COLO829 (cell line): Measurements from ENCODE around the gene DPYSL5.

Experiments
- DNase-seq: peaks from one replicate; pipeline ENCODE4 v3.0.0; 2012; ENCODE audit warnings: low spot score

DPYSL5 gene

GRCh38 chr2:26933431-26934334 lies 85.8 kb downstream of the DPYSL5 start:
- DNase-seq = no peak

- no peak for DNase-seq
Observed at GRCh38 chr2:26934335-26934724, 86.4 kb downstream of the DPYSL5 start.

DNA sequence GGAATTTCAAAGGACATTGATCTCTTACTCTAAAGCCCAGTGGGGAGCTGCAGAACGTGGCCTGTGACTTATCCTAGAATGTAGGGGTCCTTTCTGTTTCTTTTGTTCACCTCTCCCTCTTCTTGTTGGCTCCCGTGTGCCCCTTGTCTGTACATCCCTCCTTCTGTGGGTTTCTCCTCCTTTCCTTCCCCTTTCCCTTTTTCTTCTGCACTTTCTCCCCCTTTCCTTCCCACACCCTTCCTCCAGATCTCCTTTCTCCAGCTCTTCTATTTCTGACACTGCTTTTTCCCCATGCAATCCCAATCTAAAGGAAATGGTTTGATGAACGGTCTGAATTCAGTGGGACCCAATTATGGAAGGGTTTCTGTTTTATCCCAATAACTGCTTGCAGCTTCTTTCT lies 87.1 kb downstream of the DPYSL5 start:
- no peak for DNase-seq

- DNase-seq = no peak
Observed at GRCh38 chr2:26936855-26937254, 88.9 kb downstream of the DPYSL5 start.

DNA sequence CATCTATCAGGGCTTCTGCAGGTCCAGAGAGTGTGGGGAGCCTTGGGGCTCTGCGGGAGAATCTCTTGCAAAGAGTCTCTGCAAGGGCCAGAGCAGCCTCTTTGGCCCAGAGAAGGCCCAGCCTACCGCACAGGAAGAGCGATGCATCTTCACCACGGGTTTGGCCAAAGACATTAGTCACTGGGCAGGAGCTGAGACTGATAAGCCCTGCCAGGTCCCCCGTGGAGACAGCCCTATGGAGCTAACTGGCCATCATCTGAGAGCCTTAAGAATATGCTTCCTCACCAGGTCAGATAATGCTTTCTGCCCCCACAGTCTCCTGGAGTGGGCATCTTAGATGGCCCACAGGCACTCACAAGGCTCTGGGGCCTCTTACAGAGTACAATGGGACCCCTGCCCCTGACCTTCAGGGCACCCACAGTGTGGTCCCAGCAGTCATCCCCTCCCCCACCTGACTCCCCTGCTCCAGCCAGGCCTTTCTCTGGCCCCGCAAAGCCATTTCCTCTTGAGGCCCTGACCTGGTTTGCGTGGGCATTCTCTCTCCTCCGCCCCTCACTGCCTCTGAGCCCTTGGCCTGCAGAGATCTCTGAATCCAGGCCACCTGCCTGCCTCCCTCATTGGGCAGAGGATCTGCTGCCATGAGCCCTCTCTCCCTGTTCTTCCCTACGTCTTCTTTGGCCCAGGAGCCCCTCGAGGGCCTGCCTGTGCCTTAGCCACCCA lies 90.6 kb downstream of the DPYSL5 start:
- DNase-seq = no peak

DNA sequence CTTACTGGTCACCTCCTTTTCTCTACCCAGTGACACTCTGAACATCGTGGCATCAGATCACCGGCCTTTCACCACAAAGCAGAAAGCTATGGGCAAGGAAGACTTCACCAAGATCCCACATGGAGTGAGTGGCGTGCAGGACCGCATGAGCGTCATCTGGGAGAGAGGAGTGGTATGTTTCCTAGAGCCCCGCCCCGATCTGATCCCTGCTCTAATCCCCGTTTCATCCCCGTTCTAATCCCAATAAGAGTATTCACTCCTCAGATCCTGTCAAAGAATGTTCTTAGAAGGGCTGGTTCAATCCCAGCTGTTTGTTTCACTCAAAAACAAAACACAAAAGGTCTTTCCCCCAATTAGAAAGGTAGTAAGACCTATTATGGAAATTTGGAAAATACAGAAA lies 92.1 kb downstream of the DPYSL5 start:
- DNase-seq = no peak

- DNase-seq = peak; percentile 83
Observed at GRCh38 chr2:26941486-26941885, 93.6 kb downstream of the DPYSL5 start.

DNA sequence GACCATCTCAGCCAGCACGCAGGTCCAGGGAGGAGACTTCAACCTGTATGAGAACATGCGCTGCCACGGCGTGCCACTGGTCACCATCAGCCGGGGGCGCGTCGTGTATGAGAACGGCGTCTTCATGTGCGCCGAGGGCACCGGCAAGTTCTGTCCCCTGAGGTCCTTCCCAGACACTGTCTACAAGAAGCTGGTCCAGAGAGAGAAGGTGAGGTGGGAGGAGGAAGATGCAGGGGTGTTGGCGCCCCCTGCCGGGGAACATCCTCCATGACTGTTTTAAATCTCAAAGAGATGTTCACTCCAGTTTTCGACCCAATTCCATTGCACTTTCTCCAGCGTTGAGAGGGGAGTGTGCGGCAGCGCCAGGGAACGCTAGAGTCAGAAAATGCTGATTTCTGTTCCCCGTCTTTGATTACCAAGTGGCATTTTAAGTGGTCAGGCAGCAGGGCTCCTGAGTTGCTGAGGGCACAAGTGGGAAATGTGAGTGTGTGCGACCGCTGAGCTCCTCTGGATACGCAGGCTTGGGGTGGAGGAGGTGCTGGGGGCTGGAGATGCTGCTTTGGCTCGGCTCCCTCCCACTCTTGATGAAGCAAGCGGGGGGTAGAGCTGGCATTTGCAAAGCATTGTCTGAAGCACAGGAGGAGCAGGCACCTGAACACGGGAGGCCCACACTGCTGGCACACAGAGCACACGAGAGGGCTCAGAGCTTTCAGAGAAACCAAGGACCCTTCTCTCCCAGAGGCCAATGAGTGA lies 94.8 kb downstream of the DPYSL5 start:
- peak; percentile 78 for DNase-seq

DNA sequence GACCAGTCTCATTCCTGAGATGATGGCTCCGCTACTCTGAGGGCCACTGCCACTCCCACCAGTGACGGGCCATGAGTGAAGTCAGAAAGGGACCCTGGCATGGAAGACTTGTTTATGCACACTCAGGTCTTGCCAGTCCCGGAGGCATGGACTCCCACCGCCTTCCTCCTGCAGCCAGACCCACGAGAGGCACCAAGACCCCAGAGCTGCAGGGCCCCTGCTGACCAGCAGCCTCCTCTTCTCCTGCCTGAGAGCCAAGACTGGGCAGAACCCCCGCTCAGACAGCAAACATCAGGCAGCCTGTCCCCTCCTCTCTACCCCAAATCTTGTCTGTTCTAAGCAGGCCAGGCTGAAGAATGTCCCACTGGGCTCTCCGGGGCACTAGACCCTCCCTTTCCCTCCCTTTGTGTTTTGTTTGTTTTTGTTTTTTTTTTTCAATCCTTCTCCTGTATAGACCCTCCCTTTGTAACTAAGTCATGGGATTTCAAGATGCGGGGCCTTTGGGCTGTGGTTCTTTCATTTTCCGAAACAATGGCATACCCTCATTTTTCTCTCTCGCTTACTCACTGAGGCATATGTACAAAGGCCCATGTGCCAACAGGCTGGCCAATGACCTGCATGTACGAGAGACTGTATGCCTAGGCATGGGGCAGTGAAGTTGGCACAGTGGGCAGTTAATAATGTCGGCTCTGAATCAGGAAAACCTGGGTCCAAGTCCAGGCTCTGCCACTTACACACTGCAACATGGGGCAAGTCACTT lies 98.2 kb downstream of the DPYSL5 start:
- DNase-seq = no peak

GRCh38 chr2:26946841-26947784 lies 99.2 kb downstream of the DPYSL5 start:
- peak; percentile 17 for DNase-seq

DNA sequence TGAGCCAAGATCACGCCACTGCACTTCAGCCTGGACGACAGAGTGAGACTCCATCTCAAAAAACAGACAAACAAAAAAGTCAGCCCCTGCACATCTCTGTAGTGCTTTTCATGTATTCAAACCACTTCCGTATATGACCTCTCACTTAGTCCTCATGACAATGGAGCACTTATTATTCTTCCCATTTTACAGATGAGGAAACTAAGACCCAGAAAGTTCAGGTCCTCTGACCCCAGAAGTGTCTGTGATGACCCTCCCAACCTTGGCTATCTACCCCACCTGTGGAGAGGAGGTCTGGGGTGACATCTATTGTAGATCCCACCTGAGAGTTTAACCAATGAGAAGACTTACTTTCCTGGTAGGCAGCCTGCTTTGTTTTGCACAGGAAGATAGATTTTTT lies 100.9 kb downstream of the DPYSL5 start:
- DNase-seq = no peak

DNA sequence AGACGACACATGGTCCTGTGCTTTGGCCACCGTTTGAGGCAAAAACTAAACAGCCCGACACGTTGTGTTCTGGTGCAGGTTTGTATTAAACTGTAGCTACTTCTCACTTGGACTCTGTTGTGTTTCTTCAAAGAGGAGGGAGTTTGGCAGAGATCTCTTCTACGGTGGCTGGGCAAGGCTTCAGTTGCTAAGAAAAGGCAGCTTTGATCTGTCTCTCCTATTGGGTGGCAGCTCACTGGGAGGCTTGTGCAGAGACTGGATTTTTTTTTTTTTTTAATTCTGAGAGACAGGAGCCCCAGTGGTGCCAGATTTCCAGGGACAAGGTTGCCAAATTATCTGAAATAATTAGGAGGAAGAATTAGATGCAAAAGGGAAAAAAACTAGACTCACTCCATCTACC lies 102.3 kb downstream of the DPYSL5 start:
- DNase-seq = no peak

- no peak for DNase-seq
Observed at GRCh38 chr2:26951236-26951635, 103.3 kb downstream of the DPYSL5 start.

- DNase-seq = no peak
Observed at GRCh38 chr2:26952374-26952773, 104.4 kb downstream of the DPYSL5 start.

DNA sequence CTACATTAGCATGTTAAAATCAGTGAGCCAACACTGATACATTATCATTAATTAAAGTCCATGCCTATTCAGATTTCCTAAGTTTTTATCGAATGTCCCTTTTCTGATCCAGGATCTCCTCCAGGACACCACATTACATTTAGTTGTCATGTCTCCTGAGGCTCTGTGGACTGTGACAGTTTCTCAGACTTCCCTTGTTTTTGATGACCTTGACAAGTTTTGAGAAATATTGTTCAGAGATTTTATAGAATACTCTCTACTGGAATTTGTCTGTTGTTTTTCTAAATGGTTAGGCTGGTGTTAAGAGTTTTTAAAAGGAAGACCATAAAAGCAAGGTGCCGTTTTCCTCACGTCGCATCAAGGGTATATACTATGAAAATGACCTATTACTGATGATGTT lies 106.2 kb downstream of the DPYSL5 start:
- DNase-seq = no peak

DNA sequence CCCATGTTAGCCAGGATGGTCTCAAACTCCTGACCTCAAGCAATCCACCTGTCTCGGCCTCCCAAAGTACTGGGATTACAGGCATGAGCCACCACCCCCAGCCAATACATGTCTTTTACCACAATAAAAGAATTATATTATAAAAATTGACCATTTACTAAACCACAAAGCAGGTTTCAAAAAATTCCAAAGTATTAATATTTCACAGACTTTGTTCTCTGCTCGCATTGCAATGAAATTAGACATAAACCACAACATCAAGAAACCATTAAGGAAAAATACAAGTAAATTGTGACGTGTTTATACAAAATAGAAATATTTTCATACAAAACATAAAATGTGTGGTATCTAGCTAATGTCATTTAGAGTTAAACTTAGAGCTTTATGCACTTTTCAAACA lies 109.1 kb downstream of the DPYSL5 start:
- no peak for DNase-seq

DNA sequence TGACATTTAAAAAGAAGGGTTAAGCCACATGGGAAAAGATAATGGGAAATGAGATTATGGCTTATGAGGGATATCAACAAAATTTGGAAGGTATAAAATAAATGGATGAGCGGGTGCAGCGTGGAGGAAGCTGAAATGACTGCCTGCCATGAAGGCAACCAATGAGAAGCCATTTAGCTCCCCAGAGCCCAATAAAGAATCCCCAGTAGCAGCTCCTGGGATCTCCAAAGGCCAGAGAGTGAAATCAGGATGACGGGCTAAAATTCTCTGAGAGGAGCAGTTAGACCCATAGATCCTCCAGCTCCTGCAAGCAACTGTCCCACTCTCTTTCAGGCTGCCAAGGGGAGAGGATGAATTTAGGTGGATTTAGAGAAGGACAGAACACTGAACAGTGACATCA lies 109.6 kb downstream of the DPYSL5 start:
- DNase-seq = no peak

- DNase-seq = no peak
Observed at GRCh38 chr2:26959331-26959730, 111.4 kb downstream of the DPYSL5 start.

DNA sequence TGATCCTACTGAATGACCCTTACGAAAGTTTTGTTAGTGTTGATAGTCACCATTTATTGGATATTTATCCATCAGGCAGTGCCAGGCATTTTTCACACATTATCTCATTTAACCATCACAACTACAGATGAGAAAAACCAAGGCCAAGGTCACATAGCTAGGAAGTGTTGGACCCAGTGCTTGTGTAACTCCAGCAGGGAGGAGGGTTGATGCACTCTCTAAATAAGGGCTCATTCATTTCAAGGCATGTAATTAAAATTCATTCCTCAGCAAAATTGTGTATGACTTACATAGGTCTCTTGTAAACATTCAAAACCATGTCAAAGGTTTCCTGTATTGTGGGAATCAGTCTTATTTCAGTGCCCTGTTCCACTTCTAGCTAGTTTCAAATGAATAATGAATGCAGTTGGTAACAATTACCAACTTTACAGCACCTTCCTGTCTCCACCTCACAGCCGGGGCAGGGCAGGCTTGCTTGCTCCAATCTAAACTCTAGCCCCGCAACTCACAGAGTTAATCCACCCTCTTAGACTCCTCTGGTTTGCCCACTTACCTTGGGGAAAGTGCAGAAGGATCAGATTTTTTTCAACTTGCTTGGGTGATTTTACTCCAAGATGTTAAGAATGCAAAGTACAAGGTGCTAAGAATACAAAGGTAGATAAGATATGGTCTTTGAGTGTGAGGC lies 116.7 kb downstream of the DPYSL5 start:
- DNase-seq = peak; percentile 42

DNA sequence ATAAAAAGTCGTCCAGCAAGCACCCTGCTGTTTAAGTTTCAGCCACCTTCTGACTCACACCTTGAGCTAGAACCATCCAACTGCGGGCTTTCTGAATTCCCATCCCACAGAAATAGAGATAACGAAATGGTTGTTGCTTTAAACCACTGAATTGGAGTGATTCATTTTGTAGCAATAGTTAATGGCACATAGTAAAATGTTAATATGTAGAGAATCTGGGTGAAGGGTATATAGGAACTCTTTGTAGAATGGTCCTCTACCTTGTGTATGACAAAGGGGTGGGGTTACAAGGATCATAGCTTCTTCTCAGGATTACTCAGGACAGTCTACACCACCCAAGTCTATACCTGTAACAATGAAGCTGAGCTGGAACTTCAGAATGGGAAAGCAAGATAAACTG lies 120.1 kb downstream of the DPYSL5 start:
- no peak for DNase-seq
